Neural cell (in vitro differentiated cells): ENCODE measurements around the gene ZNF672. TPM values are rescaled to one million over a fixed set of nuclear protein-coding genes. Genes with fewer than 3 reads are reported as not detected.
"Not testable (repeated sequence)": the region's sequence is repeated elsewhere in the genome, so short reads cannot be mapped to it uniquely, and the experiment has no call there.

Experiments used
- H2AFZ ChIP-seq: fragments of 200-600, 300-800 bp; sonication (generic), shearing (Covaris generic); 2 replicates; pipeline ENCODE4 v1.6.0; 2014; ENCODE audit warnings: low read depth, mild to moderate bottlenecking, antibody characterized with exemption, low read length, moderate library complexity
- H3F3A ChIP-seq: fragments of 200-600 bp; shearing (Covaris generic); 2 replicates; pipeline ENCODE4 v1.6.1; 2016; ENCODE audit warnings: mild to moderate bottlenecking, moderate library complexity, mixed read lengths, antibody characterized with exemption, low read length; ENCODE audit not compliant: insufficient read depth, poor library complexity, severe bottlenecking
- H3K27ac ChIP-seq: fragments of 200-600, 300-800 bp; sonication (generic), shearing (Covaris generic); 2 replicates; pipeline ENCODE4 v1.5.1; 2014; ENCODE audit warnings: mild to moderate bottlenecking, low read length, moderate library complexity
- H3K27me3 ChIP-seq: fragments of 300-800, 200-600 bp; sonication (generic), shearing (Covaris generic); 2 replicates; pipeline ENCODE4 v1.6.0; 2014; ENCODE audit warnings: mild to moderate bottlenecking, low read depth, low read length, moderate library complexity; ENCODE audit not compliant: insufficient read depth
- H3K36me3 ChIP-seq: fragments of 300-800, 200-600 bp; sonication (generic), shearing (Covaris generic); 2 replicates; pipeline ENCODE4 v1.5.1; 2014; ENCODE audit warnings: mild to moderate bottlenecking, antibody characterized with exemption, low read length, moderate library complexity; ENCODE audit not compliant: insufficient read depth
- H3K4me2 ChIP-seq: fragments of 300-800, 200-600 bp; sonication (generic), shearing (Covaris generic); 2 replicates; pipeline ENCODE4 v1.6.0; 2014; ENCODE audit warnings: mild to moderate bottlenecking, low read length
- H3K4me3 ChIP-seq: fragments of 300-800, 200-600 bp; sonication (generic), shearing (Covaris generic); 2 replicates; pipeline ENCODE4 v1.5.1; 2014; ENCODE audit warnings: mild to moderate bottlenecking, low read length, moderate library complexity
- H3K79me2 ChIP-seq: fragments of 200-600 bp; shearing (Covaris generic); replicated peaks from 2 replicates; pipeline ENCODE4 v1.6.0; 2014; ENCODE audit warnings: mild to moderate bottlenecking, low read length, moderate library complexity; ENCODE audit not compliant: insufficient read depth
- H3K9ac ChIP-seq: fragments of 300-800, 200-600 bp; sonication (generic), shearing (Covaris generic); 2 replicates; pipeline ENCODE4 v1.6.1; 2016; ENCODE audit warnings: mild to moderate bottlenecking, low read length, mixed read lengths
- H3K9me2 ChIP-seq: fragments of 200-600 bp; shearing (Covaris generic); 2 replicates; pipeline ENCODE4 v1.6.1; 2016; ENCODE audit warnings: mild to moderate bottlenecking, low read length, mixed read lengths; ENCODE audit not compliant: insufficient read depth
- H3K9me3 ChIP-seq: fragments of 200-600, 300-800 bp; sonication (generic), shearing (Covaris generic); 2 replicates; pipeline ENCODE4 v1.6.1; 2016; ENCODE audit warnings: mild to moderate bottlenecking, mixed run types, low read length, moderate library complexity, mixed read lengths
- H4K20me1 ChIP-seq: fragments of 200-600 bp; shearing (Covaris generic); 2 replicates; pipeline ENCODE4 v1.6.1; 2016; ENCODE audit warnings: mild to moderate bottlenecking, mixed run types; ENCODE audit not compliant: insufficient read depth
- EP300 ChIP-seq: fragments of 450-650 bp; conservative IDR thresholded peaks from 2 replicates; pipeline ENCODE4 v1.6.1; 2014; ENCODE audit warnings: antibody characterized with exemption, mild to moderate bottlenecking, moderate library complexity; ENCODE audit not compliant: poor library complexity, severe bottlenecking
- EZH2 ChIP-seq: fragments of 200-600, 300-800 bp; shearing (Covaris generic), sonication (generic); IDR thresholded peaks from 2 replicates; pipeline ENCODE4 v1.6.1; 2014; ENCODE audit warnings: antibody characterized with exemption, low read length, borderline replicate concordance, mild to moderate bottlenecking; ENCODE audit not compliant: insufficient read depth, poor library complexity, severe bottlenecking
- MXI1 ChIP-seq: fragments of 450-650 bp; conservative IDR thresholded peaks from 2 replicates; pipeline ENCODE4 v1.6.1; 2014; ENCODE audit warnings: antibody characterized with exemption, mild to moderate bottlenecking; ENCODE audit not compliant: poor library complexity, severe bottlenecking
- POLR2AphosphoS5 ChIP-seq: IDR thresholded peaks from 2 replicates; pipeline ENCODE4 v1.6.1; 2012
- RAD21 ChIP-seq: fragments of 450-650 bp; conservative IDR thresholded peaks from 2 replicates; pipeline ENCODE4 v1.6.1; 2014; ENCODE audit warnings: antibody characterized with exemption, mild to moderate bottlenecking, moderate library complexity
- SMC3 ChIP-seq: fragments of 450-650 bp; conservative IDR thresholded peaks from 2 replicates; pipeline ENCODE4 v1.6.1; 2014; ENCODE audit warnings: antibody characterized with exemption, mild to moderate bottlenecking, moderate library complexity; ENCODE audit not compliant: poor library complexity
- TAF1 ChIP-seq: IDR thresholded peaks from 2 replicates; pipeline ENCODE4 v1.6.1; 2012; ENCODE audit warnings: low read depth
- polyA plus RNA-seq: library from polyadenylated mRNA; depleted of rRNA; stranded (reverse); fragments of >200 nt; gene quantifications from 2 replicates; pipeline ENCODE4 v1.2.3, GENCODE V29; 2014
- TF ChIP-seq, protein P1 (sequence below): IDR thresholded peaks from 2 replicates; pipeline ENCODE4 v1.6.1; 2012; ENCODE audit warnings: borderline replicate concordance
- TF ChIP-seq, protein P2 (sequence below): fragments of 450-650 bp; IDR thresholded peaks from 2 replicates; pipeline ENCODE4 v1.5.1; 2014; ENCODE audit warnings: antibody characterized with exemption, mild to moderate bottlenecking, moderate library complexity; ENCODE audit not compliant: poor library complexity, severe bottlenecking

Gene ZNF672
- polyA plus RNA-seq, 1 donor from 2014 or later = 22.9 TPM

DNA sequence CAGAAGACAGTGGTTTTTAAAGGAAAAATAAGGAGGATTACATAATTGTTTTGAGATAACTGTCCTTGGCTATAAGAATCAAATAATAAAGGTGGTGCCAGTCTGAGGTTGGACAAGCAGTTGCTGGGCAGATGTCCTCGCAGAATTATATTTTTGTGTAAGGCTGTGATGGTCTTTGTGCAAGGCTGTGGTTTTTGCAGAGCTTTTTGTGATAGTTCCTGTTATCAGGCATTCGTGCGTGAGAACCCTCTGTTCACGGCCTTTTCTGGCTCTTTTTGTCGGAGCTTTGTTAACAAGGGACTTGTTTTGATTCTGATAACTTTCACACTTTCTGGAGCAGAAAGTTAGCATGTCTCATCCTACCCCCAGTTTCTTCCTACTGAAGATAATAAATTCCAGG is 45.7 kb upstream of the ZNF672 start:
- Histone ChIP-seq H3F3A (no peaks in the 10 kb centered on the region), H4K20me1 (no peaks in the 10 kb centered on the region), H3K9ac (no peak overlapping the region), H3K36me3 (no peaks in the 10 kb centered on the region), H3K4me3 (no peak overlapping the region), H3K79me2 (no peaks in the 10 kb centered on the region), H2AFZ (no peak overlapping the region), H3K27me3 (no peaks in the 10 kb centered on the region), H3K27ac (no peak overlapping the region), H3K9me3 (no peaks in the 10 kb centered on the region), H3K9me2 (no peaks in the 10 kb centered on the region), H3K4me2 (no peak overlapping the region)
- TF ChIP-seq EZH2 (no peak), TAF1 (no peak), POLR2AphosphoS5 (no peak), SMC3 (no peak), MXI1 (no peak), RAD21 (no peak), EP300 (no peak)
- TF ChIP-seq, protein P1, sequence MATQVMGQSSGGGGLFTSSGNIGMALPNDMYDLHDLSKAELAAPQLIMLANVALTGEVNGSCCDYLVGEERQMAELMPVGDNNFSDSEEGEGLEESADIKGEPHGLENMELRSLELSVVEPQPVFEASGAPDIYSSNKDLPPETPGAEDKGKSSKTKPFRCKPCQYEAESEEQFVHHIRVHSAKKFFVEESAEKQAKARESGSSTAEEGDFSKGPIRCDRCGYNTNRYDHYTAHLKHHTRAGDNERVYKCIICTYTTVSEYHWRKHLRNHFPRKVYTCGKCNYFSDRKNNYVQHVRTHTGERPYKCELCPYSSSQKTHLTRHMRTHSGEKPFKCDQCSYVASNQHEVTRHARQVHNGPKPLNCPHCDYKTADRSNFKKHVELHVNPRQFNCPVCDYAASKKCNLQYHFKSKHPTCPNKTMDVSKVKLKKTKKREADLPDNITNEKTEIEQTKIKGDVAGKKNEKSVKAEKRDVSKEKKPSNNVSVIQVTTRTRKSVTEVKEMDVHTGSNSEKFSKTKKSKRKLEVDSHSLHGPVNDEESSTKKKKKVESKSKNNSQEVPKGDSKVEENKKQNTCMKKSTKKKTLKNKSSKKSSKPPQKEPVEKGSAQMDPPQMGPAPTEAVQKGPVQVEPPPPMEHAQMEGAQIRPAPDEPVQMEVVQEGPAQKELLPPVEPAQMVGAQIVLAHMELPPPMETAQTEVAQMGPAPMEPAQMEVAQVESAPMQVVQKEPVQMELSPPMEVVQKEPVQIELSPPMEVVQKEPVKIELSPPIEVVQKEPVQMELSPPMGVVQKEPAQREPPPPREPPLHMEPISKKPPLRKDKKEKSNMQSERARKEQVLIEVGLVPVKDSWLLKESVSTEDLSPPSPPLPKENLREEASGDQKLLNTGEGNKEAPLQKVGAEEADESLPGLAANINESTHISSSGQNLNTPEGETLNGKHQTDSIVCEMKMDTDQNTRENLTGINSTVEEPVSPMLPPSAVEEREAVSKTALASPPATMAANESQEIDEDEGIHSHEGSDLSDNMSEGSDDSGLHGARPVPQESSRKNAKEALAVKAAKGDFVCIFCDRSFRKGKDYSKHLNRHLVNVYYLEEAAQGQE = no peak
- TF ChIP-seq, protein P2, sequence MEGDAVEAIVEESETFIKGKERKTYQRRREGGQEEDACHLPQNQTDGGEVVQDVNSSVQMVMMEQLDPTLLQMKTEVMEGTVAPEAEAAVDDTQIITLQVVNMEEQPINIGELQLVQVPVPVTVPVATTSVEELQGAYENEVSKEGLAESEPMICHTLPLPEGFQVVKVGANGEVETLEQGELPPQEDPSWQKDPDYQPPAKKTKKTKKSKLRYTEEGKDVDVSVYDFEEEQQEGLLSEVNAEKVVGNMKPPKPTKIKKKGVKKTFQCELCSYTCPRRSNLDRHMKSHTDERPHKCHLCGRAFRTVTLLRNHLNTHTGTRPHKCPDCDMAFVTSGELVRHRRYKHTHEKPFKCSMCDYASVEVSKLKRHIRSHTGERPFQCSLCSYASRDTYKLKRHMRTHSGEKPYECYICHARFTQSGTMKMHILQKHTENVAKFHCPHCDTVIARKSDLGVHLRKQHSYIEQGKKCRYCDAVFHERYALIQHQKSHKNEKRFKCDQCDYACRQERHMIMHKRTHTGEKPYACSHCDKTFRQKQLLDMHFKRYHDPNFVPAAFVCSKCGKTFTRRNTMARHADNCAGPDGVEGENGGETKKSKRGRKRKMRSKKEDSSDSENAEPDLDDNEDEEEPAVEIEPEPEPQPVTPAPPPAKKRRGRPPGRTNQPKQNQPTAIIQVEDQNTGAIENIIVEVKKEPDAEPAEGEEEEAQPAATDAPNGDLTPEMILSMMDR = no peak

DNA sequence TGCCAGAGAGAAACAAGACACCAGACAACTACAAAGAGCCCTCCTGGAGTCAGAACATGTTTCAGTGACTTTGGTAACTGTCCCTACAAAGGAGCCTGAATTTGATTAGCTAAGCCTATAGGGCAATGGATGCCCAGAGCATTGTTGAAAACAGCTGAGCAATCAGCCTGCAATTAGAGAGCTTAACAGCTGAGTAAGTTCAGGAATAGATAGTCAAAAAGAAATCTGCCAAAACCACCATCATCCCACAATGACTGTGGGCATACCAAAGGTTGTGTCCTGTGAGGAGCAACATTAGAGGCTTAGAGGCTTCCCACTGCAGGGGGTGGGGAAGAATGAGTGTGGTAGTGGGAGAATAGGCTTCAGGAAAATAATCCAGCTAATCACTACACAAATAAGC is 44.4 kb upstream of the ZNF672 start:
- TF ChIP-seq SMC3 (no peak), RAD21 (no peak)
- Histone ChIP-seq H4K20me1 (no peaks in the 10 kb centered on the region), H3K27ac (no peak overlapping the region), H3K9me2 (no peaks in the 10 kb centered on the region), H3K79me2 (no peaks in the 10 kb centered on the region), H3K4me2 (no peak overlapping the region), H3K9me3 (no peaks in the 10 kb centered on the region), H3K27me3 (no peaks in the 10 kb centered on the region), H3K4me3 (no peak overlapping the region), H2AFZ (no peak overlapping the region), H3K36me3 (no peaks in the 10 kb centered on the region), H3F3A (no peaks in the 10 kb centered on the region), H3K9ac (no peak overlapping the region)

DNA sequence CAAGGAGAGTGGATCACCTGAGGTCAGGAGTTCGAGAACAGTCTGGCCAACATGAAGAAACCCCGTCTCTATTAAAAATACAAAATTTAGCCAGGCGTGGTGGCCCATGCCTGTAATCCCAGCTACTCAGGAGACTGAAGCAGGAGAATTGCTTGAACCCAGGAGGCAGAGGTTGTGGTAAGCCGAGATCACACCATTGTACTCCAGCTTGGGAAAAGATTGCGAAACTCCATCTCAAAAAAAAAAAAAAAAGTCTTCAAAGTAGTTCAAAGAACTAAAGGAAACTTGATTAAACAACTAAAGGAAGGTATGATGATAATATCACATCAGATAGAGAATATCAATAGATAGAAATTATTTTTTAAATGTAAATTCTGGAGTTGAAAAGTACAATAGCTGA is 43.4 kb upstream of the ZNF672 start:
- not testable (repeated sequence) for H3K4me2 ChIP-seq, H3F3A ChIP-seq, H3K27ac ChIP-seq, H3K36me3 ChIP-seq, H3K27me3 ChIP-seq, H4K20me1 ChIP-seq, H3K79me2 ChIP-seq, H3K9me2 ChIP-seq, H3K4me3 ChIP-seq, H2AFZ ChIP-seq, H3K9ac ChIP-seq, H3K9me3 ChIP-seq
